DMS53 treated with DMSO at 0.1 percent for 48 hours (cell line): Measurements from ENCODE around the gene TP53AIP1.

Experiments
- DNase-seq: peaks from one replicate; lab custom pipeline; 2025; ENCODE audit not compliant: unreplicated experiment; lab: John Stamatoyannopoulos, UW

The TP53AIP1 gene

GRCh38 chr11:128906185-128907050 lies 36.3 kb downstream of the TP53AIP1 start:
- DNase-seq: no peak

GRCh38 chr11:128905345-128906184 lies 37.1 kb downstream of the TP53AIP1 start:
- DNase-seq: peak; percentile 48

GRCh38 chr11:128904656-128905344 lies 37.9 kb downstream of the TP53AIP1 start:
- DNase-seq: no peak

- no peak for DNase-seq
These were observed 38.4 kb downstream of the TP53AIP1 start for GRCh38 chr11:128904303-128904655.

GRCh38 chr11:128903248-128904061 lies 39.2 kb downstream of the TP53AIP1 start:
- no peak for DNase-seq

- no peak for DNase-seq
These were observed 40.1 kb downstream of the TP53AIP1 start for GRCh38 chr11:128902515-128903066.

- DNase-seq: no peak
These were observed 40.8 kb downstream of the TP53AIP1 start for GRCh38 chr11:128901653-128902514.

GRCh38 chr11:128900468-128900867 lies 42.2 kb downstream of the TP53AIP1 start:
- DNase-seq: no peak

- no peak for DNase-seq
These were observed 43.9 kb downstream of the TP53AIP1 start for GRCh38 chr11:128898580-128899344.

- no peak for DNase-seq
These were observed 44.8 kb downstream of the TP53AIP1 start for GRCh38 chr11:128897826-128898225.

GRCh38 chr11:128896356-128896755 lies 46.3 kb downstream of the TP53AIP1 start:
- DNase-seq: no peak

GRCh38 chr11:128895526-128895925 lies 47.1 kb downstream of the TP53AIP1 start:
- DNase-seq: no peak

GRCh38 chr11:128894685-128895084 lies 48.0 kb downstream of the TP53AIP1 start:
- DNase-seq: no peak

- DNase-seq: no peak
These were observed 48.4 kb downstream of the TP53AIP1 start for GRCh38 chr11:128894286-128894681.

- no peak for DNase-seq
These were observed 48.9 kb downstream of the TP53AIP1 start for GRCh38 chr11:128893578-128894285.

GRCh38 chr11:128892866-128893565 lies 49.7 kb downstream of the TP53AIP1 start:
- no peak for DNase-seq

GRCh38 chr11:128891913-128892398 lies 50.7 kb downstream of the TP53AIP1 start:
- no peak for DNase-seq
